ENCODE measurements around the gene IL2. TPM values are rescaled to one million over a fixed set of nuclear protein-coding genes. Genes with fewer than 3 reads are reported as not detected.

The IL2 gene
- not detected in 2 replicates for total RNA-seq

DNA sequence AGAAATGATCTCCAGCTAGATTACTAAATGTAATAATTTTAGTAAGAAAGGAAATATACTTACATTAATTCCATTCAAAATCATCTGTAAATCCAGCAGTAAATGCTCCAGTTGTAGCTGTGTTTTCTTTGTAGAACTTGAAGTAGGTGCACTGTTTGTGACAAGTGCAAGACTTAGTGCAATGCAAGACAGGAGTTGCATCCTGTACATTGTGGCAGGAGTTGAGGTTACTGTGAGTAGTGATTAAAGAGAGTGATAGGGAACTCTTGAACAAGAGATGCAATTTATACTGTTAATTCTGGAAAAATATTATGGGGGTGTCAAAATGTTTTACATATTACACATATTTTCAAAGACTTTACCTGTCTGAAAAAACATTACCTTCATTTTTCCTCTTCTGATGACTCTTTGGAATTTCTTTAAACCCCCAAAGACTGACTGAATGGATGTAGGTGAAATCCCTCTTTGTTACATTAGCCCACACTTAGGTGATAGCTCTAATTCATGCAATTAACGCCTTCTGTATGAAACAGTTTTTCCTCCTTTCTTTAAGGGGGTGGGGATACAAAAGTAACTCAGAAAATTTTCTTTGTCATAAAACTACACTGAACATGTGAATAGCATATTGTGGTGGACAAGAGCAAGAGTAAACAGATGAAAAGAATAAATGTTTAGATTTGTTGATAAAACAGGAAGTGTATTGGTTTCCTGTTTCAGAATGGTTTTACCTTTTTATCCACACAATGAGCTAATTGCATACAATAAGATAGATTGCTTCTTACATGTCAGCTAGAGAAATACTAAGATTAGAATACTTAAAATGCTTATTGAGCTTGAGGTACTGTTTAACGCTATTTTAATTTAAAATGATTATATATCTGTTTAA, at the start of gene IL2:
Gene IL2 (minus strand): TSS at position 495 of the 886 bp plus-strand sequence. CDS start 285 bp downstream, at position 210.
- no peaks in the 10 kb centered on the region for H3K27me3 ChIP-seq (ENCODE audit: control insufficient read depth, insufficient read depth, low read length)
- DNase-seq (ENCODE audit: low read depth), result no peak
- FAIRE-seq, result no peak
- H3K4me3 ChIP-seq (ENCODE audit: low read depth, low read length), result no peak within 1 kb of the TSS
- no peaks in the 10 kb centered on the region for H3K36me3 ChIP-seq (ENCODE audit: control insufficient read depth, insufficient read depth, low read length)
- TF ChIP-seq, protein P1, sequence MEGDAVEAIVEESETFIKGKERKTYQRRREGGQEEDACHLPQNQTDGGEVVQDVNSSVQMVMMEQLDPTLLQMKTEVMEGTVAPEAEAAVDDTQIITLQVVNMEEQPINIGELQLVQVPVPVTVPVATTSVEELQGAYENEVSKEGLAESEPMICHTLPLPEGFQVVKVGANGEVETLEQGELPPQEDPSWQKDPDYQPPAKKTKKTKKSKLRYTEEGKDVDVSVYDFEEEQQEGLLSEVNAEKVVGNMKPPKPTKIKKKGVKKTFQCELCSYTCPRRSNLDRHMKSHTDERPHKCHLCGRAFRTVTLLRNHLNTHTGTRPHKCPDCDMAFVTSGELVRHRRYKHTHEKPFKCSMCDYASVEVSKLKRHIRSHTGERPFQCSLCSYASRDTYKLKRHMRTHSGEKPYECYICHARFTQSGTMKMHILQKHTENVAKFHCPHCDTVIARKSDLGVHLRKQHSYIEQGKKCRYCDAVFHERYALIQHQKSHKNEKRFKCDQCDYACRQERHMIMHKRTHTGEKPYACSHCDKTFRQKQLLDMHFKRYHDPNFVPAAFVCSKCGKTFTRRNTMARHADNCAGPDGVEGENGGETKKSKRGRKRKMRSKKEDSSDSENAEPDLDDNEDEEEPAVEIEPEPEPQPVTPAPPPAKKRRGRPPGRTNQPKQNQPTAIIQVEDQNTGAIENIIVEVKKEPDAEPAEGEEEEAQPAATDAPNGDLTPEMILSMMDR (IDR thresholded peaks at IDR 0.05; ENCODE audit: insufficient read depth, low read length, severe bottlenecking), result no peak

GRCh38 chr4:122503214-122503613, 46.7 kb upstream of the IL2 start:
- FAIRE-seq, result no peak
- Histone ChIP-seq H3K4me3 (ENCODE audit: low read depth, low read length) (no peak overlapping the region), H3K36me3 (ENCODE audit: control insufficient read depth, insufficient read depth, low read length) (no peaks in the 10 kb centered on the region), H3K27me3 (ENCODE audit: control insufficient read depth, insufficient read depth, low read length) (no peaks in the 10 kb centered on the region)
- DNase-seq (ENCODE audit: low read depth), result no peak
- TF ChIP-seq, protein P1 (IDR thresholded peaks at IDR 0.05; ENCODE audit: insufficient read depth, low read length, severe bottlenecking), result no peak

DNA sequence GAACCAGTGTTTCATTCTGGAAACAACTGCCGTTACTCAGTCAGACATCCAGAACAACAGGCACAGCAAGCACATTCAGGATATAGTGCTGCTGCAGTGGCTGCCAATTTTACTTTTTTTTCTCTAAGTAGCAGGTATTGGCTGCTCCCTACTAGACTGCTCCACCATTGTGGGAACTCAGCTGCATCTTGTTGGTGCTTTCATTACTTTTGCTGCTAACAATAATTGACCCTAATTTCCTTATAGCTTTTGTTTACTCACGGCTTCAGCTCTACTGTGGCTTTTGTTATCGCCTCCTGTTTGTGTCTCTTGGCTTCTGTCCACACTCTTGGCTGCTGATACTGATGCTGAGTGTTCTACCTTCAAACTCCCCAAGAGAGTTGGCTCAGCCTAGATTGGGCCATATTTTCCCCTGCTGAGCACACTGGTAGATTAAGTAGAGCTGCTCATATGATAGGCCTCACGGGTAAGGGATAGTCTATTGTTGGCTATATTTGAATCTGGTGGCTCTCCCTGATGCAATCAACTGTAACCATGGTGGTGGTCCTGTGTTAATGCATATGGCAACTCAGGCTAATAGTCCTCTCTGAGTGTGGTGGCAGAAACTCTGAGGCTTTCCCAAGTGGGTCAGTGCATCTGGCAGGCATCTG, 44.5 kb upstream of the IL2 start:
- TF ChIP-seq, protein P1 (IDR thresholded peaks at IDR 0.05; ENCODE audit: insufficient read depth, low read length, severe bottlenecking), result no peak
- DNase-seq (ENCODE audit: low read depth) (no peak), FAIRE-seq (no peak)
- no peaks in the 10 kb centered on the region for H3K36me3 ChIP-seq (ENCODE audit: control insufficient read depth, insufficient read depth, low read length)
- H3K27me3 ChIP-seq (ENCODE audit: control insufficient read depth, insufficient read depth, low read length), result no peaks in the 10 kb centered on the region
- no peak overlapping the region for H3K4me3 ChIP-seq (ENCODE audit: low read depth, low read length)

GRCh38 chr4:122489061-122489460, 32.5 kb upstream of the IL2 start:
- Histone ChIP-seq H3K4me3 (ENCODE audit: low read depth, low read length) (no peak overlapping the region), H3K36me3 (ENCODE audit: control insufficient read depth, insufficient read depth, low read length) (no peaks in the 10 kb centered on the region), H3K27me3 (ENCODE audit: control insufficient read depth, insufficient read depth, low read length) (no peaks in the 10 kb centered on the region)
- no peak for DNase-seq (ENCODE audit: low read depth)
- TF ChIP-seq, protein P1 (IDR thresholded peaks at IDR 0.05; ENCODE audit: insufficient read depth, low read length, severe bottlenecking), result no peak
- FAIRE-seq, result no peak

DNA sequence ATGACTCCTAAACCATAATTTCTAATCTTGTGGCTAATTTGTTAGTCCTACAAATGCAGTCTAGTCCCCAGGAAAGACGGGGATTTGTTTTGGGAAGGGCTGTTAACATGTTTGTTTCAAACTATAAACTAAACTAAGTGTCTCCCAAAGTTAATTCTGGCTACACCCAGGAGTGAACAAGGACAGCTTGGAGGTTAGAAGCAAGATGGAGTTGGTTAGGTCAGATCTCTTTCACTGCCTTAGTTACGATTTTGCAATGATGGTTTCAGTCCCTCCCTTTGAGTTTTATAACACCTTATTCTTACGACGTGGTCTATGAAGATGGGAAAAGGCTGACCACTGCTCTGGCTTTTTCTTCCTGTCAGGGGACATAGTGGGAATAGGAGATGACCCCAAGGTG, 27.0 kb upstream of the IL2 start:
- DNase-seq (ENCODE audit: low read depth) (no peak), FAIRE-seq (no peak)
- TF ChIP-seq, protein P1 (IDR thresholded peaks at IDR 0.05; ENCODE audit: insufficient read depth, low read length, severe bottlenecking), result no peak

More for the DNA sequence above, 27.0 kb upstream of the IL2 start:
- Histone ChIP-seq H3K4me3 (ENCODE audit: low read depth, low read length) (no peak overlapping the region), H3K27me3 (ENCODE audit: control insufficient read depth, insufficient read depth, low read length) (no peaks in the 10 kb centered on the region), H3K36me3 (ENCODE audit: control insufficient read depth, insufficient read depth, low read length) (no peaks in the 10 kb centered on the region)

Measured in bronchial epithelial cell (primary cell).